HG02678 (cell line): ENCODE data around the gene FAM186B.
"Not testable (repeated sequence)": the region's sequence is repeated elsewhere in the genome, so short reads cannot be mapped to it uniquely, and the experiment has no call there.

Source experiments
- ATAC-seq: cut with Tn5 transposase; IDR thresholded peaks from one replicate; pipeline ENCODE4 v1.9.1; 2021; ENCODE audit warnings: mild to moderate bottlenecking, moderate library complexity; ENCODE audit not compliant: unreplicated experiment

The FAM186B gene, protein sequence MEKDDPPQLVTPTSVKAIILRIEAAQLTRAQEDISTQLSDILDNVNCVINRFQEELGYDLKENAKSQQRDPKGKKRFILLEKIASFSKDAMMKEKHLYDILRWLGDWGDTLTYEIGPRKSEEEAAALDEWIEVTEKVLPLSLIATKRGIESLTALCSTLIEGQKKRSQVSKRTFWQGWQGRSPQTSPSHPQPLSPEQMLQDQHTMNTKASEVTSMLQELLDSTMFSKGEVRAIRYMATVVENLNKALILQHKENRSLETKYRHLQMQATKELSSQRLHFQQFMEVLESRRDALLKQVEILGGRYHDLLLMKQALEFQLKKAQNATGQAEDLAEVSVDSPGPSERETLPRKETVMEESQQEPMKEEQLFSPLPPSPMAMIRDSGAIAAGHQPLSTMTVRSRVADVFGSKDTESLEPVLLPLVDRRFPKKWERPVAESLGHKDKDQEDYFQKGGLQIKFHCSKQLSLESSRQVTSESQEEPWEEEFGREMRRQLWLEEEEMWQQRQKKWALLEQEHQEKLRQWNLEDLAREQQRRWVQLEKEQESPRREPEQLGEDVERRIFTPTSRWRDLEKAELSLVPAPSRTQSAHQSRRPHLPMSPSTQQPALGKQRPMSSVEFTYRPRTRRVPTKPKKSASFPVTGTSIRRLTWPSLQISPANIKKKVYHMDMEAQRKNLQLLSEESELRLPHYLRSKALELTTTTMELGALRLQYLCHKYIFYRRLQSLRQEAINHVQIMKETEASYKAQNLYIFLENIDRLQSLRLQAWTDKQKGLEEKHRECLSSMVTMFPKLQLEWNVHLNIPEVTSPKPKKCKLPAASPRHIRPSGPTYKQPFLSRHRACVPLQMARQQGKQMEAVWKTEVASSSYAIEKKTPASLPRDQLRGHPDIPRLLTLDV

DNA sequence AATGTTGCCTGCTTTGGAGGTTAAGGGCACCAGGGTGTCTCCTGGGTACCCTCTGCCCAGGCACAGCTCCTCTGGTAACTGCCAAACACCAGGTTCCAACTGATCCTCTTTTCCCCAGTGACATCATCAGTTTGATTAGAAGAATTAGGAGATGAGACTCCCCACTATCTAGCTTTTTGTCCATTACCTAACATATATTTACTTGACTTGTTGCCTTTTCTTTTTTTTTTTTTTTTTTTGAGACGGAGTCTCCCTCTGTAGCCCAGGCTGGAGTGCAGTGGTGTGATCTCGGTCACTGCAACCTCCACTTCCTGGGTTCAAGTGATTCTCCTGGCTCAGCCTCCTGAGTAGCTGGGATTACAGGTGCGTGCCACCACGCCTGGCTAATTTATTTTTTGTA lies at the start of gene FAM186B:
TSS of gene FAM186B (minus strand) at position 101 of the 400 bp plus-strand sequence. CDS start 162 bp downstream, outside the sequence.
- not testable (repeated sequence) for ATAC-seq

DNA sequence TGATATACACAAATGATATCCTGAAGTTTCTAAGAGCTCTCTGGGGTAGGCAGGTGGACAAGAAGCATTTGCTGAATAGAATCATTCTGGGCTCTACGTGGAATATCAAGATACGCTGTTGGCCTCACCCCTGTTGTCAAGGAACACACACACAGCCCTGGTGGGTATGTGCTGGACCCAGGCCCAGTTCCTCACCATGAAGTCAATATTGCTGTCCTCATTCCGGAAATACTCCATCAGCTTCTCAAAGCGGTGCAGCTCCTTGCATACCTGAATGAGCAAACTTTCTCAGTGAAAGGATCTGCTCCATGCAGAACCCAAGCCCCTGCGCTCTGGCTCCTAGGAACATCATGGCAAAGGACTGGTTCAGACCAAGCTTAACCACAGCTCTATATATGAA lies 49.3 kb upstream of the FAM186B start:
- ATAC-seq, result no peak

DNA sequence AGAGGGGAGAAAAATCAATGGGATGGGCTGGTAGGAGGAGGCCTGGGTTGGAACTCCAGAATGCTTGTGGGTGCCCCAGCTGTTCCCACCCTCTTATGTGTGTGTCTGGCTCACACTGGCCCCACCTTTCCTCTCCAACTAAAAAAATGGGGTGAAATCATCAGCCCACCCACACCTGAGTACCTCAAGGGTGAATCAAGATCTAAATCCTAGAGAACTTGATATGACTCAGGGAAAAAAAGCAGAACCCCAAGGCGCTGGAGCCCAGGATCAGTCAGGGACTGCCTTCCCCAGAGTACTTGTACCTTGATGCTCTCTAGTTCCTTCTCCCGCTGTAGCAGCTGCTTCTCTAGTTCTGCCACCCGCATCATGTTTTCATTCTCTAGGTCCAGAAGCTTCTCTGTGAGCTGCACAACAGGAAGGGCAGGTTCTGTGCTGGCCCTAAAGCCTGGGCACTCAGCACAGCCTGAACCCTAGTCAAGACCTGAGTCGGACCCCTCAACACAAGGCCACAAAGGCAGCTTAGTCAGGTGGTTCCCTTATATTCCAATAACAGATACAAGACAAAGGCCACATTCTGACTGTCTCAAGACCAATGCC lies 47.6 kb upstream of the FAM186B start:
- ATAC-seq, result no peak

DNA sequence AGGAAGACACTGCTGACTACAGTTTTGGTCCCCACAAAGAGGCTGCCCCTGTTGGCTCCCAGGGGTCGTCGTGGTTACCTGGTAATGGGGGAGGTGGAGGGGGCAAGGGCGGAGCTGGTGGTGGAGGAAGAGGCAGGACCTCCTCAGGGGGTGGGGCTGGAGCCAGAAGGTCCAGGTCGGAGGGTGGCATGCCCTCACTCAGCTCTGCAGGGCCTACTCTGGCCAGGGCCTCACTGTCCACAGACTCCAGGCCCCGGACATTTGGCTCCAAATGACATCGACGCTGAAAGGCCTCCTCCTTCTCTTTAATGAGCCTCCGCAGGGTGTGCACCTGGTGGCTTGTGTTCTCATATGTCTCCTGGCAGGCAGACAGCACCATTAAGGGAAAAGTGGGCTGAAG lies 46.4 kb upstream of the FAM186B start:
- ATAC-seq, result no peak

DNA sequence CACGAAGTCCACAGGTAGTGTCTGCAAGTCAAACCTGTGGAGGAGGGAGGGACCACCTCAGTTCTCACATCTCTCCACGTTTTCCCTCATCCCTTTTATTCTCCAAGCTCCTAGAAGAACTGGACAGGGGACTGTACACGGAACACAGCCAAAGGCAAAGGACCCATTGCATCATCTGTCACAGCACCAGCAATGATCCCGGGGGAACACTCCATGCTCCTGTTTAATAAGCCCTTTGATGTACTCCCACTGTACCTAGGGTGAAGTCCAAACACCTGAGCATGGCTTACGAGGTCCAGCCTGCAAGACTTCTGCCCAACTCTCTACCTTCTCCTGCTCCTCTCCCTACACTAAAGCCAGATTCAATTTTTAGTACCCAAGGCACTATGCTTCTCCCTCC lies 44.5 kb upstream of the FAM186B start:
- ATAC-seq, result no peak

DNA sequence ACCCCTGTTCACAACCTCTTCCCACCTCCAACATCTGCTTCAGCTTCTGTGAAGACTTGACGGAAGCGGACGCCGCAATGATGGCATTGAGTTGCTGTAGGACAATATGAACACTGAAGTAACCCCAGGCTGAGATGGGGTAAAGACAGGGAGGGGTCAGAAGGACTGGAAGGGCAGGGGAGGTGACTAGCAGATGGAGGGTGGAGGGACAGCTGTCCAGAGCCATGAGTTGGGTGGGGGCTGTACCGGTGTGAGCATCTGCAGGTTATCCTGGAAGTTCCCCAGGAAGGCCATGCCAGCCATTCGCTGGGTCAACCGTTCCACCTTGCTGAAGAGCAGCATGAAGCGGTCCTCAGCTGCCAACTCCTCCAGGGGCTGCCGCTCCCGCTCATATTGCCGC lies 44.0 kb upstream of the FAM186B start:
- ATAC-seq, result no peak

DNA sequence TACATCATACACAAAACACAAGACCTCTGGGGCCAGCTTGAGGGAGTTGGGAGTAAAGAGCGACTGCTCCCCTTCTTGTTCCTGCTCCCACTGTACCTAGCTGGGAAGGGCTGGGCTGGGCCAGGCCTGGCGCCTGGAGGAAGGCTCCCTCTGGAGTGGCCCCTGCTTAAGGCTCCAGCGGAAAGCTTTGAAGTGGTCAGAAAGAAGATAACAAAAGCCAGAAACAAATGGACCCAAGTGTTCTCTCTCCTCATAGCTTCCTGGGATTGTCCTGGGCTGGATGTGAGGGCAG lies 43.2 kb upstream of the FAM186B start:
- ATAC-seq, result no peak

DNA sequence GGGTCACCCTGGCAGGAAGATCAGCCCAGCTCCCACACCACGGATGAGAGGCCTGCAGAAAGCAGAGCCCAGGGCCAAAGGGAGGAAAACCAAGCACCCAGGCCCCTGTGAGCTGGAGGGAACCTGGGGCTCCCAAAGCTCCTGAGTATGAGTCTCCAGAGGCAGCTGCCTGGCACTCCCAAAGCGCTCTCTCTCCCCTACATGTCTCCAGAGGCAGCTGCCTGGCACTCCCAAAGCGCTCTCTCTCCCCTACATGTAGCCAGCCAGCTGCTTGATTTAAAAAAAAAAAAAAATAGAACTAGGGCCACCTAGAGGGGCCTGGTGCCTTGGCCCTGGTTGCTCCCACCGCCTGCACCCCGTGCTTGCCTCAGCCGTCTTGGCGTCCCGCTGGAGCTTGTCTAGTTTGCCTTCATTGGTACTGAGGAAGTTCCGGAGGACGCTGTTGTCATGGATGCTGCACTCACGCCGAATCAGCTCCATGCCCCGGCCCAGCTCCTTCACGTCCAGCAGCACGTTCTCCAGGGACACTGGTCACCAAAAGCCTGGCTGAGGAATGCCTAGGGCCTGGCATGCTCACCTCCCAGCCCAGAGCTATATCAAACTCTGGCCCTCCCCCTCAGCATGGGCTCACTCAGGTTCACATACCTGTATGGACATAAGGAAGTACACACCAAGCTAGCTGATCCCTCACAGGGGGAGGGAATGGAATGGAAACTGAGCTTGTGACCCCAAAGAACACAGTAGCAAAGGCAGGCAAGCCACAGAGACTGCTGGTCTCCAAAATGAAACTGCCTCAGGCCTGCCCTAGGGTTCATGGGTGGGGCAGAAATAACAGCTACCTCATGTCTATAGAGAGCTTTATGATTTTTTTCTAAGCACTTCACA lies 42.6 kb upstream of the FAM186B start:
- ATAC-seq, result no peak

DNA sequence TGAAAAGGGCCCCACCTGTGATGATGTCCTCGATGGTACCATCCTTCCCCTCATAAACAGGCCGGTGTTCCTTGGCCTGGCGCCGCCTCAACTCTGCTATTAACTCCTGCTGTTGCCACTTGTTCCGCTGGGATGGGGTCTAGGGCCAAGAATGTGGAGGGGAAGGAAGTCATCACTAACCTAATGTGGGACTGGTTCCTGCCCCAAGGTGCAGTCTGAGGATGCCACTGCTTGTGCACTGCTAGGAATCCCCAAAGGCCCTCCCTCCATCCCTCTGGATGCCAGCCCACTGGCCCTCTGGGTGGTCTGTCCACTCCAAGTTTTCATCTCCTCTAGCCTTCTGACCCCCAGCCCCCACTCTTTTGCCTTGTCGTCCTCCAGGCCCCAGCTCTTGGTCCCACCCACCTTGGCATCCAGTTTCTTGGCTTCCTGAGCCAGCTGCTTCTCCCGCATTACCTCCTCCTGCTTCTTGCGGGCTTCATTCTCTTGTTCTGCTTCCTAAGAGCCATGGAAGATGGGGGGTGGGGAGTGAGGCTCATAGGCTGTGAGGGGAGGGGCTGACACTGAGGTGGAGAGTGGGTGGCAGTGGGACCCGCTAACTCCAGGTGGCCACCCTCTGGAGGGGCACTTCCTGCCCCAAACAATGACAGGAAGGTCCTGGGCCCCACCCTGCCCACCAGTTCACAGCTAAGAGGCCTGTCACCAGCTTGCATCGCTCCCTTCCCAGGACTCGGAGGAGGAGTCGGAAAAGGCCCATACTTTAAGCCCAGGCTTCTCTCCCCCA lies 41.6 kb upstream of the FAM186B start:
- no peak for ATAC-seq

DNA sequence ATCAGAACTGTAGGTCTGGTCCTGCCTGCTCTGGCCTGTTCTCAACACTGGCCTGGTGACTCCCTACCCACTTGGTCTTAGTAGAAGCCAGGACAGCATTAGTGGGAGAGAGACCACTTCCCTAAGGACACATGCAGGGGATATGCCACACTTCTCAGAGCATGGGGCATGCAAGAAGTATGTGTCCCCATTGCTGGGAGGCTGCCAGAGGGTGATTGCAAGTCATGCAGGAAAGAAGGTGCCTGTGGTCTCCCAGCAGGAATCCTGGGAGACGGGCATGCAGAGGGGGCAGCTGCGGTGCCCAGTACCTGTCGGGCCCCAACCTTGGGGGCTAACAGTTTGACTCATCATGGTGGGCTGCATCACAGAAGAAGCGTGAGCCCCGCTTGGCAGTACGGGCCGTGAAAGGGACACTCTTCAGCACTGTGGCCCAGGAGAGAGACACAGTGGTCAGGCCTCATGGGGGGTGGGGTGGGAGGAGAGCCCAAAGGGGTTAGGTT lies 40.9 kb upstream of the FAM186B start:
- ATAC-seq, result no peak

DNA sequence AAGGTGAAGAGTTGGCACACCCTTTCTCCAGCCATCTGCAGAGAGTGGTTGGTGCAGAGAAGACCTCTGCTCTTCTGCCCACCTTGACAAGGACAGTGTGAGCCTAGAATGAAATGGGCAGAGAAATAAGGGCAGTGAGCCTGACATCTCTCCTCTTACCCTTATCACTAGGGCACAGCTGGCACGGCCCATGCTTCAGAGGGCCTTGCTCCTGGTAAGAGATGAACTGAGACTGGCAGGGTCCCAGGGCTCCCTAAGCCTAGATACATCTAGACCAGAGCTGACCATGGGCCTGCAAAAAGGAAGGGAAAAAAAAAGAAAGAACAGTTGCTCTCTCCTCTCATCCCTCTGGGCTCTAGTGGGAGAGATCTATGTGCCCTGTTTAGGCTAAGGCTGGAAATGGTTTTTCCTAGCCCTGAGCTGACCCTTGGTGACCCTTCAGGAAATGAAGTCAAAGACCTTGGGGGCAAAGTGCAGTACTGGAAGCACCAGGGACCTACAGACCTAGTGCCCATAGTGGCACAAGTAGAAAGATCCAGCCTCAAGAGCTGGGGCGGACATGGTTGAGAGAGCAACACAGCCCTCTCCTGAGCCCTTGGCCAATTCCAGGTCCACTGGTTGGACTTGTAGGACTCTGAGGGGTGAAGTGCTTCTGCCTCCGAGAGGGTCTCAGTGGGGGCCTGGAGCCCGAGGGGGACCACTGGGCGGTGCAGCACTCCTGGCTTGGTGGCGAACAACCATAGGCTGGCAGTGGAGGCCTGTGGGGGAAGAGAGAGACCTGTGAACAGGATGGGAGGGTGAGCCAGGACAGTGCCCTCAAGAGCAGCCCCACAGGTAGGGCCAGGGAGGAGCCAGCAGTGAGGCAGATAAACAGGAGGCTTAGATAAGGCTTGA lies 40.0 kb upstream of the FAM186B start:
- no peak for ATAC-seq

DNA sequence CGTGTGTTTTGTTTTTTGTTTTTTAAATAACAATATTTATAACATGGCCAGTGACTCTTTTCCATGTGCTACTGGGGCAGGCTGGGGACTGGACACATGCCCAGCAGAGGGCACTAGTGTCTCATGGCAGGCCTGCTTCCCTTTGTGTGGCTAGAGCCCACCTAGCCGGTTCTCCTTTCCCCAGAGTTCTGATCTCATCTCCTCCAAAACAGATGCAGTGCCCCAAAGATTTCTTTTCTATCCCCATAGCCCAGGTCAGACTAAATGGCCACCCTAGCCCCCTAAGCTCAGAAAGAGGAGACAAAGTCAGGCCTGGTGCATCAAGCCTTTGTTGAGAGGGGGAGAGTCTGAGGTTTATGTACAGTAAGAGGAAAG lies 39.2 kb upstream of the FAM186B start:
- no peak for ATAC-seq

DNA sequence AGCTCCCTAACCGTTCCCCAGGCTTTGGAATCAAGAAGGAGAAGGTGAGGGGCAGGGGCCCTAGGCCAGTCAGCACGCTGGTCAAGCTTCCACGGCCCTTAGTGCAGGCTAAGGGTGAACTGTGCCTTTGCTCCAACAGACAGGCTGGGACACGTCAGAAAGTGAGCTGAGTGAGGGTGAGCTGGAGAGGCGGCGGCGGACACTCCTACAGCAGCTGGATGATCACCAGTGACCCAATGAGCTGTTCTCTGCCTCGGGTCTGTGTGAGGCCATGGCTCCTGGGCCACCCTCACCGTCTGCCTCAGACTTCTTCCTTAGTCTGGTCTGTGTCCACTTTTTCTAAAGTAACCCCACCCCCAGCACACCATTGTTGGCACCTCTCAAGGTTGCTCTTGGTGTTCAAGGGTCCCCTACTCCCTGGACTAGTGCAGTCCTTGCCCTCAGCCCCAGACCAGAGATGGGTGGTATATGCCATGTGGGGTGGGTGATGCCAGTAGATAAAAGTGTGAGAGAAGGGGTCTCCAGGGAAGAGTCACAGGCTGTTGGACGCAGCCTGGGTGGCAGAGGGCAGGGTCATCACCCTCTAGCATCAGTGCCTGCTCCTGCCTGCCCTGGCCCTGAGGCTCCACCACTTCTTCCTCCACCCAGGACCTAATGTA lies 38.7 kb upstream of the FAM186B start:
- ATAC-seq, result no peak

DNA sequence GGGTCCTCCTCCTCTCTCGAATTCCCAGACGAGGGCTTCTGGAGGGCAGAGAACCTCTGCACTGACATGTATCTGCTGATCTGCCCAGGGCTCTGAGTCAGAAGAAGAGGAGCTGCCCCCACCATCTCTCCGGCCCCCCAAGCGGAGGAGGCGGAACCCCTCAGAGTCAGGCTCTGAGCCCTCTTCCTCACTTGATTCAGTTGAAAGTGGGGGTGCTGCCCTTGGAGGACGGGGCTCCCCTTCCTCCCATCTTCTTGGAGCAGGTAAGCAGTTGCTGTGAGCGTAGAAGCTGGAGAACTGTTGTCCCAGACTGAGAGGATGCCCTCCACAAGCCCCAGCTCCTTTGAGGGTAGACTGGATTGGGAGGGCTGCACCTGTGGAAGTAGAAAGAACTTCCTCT lies 37.7 kb upstream of the FAM186B start:
- ATAC-seq, result no peak

DNA sequence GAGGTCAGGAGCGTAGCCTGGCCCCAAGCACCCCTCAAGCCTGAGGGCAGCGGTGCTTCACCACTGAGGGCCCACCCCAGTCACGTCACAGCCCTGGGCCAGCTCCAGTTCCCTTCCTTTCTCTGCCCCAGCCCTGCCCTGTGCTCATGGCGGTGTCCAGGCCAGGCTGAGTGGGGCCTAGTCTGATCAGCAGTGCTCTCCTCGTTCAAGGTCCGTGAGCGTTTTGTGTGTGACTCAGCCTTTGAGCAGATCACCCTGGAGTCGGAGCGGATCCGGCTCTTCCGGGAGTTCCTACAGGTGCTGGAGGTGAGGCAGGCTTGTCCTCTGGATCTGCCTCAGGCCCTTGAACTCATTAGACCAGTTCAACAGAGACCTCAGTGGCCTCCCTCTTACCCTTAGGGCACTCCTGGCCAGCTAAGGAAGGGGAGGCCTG lies 36.9 kb upstream of the FAM186B start:
- no peak for ATAC-seq

DNA sequence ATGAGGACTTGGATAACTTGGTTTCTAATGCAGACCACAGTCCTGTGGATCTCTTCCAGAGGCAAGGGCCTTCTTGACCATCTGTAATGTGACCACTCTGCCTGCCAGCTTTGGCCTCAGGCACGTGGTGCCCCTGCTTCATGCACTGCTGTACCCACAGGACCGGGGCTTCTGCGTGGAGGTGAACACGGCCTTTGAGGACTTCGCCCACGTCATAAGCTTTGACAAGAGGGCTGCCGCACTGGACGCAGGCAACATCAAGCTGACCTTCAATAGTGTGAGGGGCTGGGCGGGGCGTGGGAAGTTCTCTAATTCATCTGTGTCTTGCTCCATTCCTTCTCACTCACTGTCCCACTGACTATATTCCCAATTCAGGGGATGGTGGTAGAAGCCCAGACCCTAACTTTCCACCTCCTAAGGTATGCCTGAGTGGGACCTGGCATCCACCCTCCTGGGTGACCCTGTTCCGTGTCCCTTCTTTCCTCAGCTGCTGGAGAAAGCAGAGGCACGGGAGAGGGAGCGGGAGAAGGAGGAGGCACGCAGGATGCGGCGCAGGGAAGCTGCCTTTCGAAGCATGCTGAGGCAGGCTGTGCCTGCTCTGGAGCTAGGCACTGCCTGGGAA lies 36.4 kb upstream of the FAM186B start:
- ATAC-seq, result no peak

DNA sequence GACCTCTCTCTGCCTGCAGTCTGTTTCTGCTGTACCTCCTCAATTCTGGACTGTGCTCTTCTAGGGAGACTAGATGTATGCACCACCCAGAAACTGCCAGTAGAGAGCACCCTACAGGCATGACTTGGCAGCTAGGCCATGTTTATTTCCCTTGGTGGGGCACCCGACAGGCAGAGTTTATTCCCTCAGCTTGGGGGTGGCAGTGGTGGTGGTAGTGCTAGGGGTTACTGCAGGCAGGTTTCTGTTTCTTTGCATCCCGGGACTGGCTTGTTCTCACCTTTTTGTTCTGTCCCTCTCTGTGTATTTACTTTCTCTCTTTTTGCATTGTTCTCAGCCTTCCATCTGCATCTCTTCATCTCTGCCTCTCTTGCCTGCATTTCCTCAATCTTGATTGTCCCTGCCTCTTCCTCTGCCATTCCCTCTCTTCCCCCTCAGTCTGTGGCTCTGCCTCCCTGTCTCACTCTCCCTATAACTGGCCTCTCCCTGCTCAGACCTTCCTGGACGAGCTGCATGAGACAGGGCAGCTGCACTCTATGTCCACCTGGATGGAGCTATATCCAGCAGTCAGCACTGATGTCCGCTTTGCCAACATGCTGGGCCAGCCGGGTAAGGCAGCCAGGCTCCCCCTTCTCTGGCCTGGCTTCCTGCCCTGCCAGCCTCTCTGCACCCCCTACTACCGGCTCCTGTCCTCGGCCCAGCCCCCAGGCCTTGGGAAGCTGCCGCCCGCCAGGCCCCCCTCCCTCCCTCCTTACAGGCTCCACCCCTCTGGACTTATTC lies 31.7 kb upstream of the FAM186B start:
- ATAC-seq, result no peak
